Tibial nerve (tissue), 4 donors: ENCODE data around the gene PTPRK.

Experiments used
- CTCF ChIP-seq, 5 experiments: fragments of 200-600 bp in 3 of 5; fragments of 450-650 bp in 2 of 5; sonication (generic) in 3 of 5; IDR thresholded peaks; one replicate each; pipeline ENCODE4 v1.5.1; 2016 to 2019; ENCODE audit warnings: antibody characterized with exemption in 5 of 5, mild to moderate bottlenecking in 3 of 5, moderate library complexity in 2 of 5
- EP300 ChIP-seq, 2 donors: sonication (generic); formaldehyde crosslinking; IDR thresholded peaks; one replicate each; pipeline ENCODE4 v1.6.1; 2017; ENCODE audit warnings: antibody characterized with exemption in 2 of 2, mild to moderate bottlenecking in 1 of 2
- POLR2A ChIP-seq, 2 donors: fragments of 450-650 bp; IDR thresholded peaks; one replicate each; pipeline ENCODE4 v1.6.1; 2017; ENCODE audit warnings: antibody characterized with exemption in 2 of 2, mild to moderate bottlenecking in 2 of 2, moderate library complexity in 2 of 2

- TF ChIP-seq EP300 (IDR thresholded peaks at IDR 0.05) (no peak), CTCF (IDR thresholded peaks at IDR 0.05) (no peak), POLR2A (IDR thresholded peaks at IDR 0.05) (no peak)
Observed at GRCh38 chr6:128114164-128114563, 406.2 kb downstream of the PTPRK start.
